ENCODE data around the gene COL4A4. TPM values are rescaled to one million over a fixed set of nuclear protein-coding genes. Genes with fewer than 3 reads are reported as not detected.

The COL4A4 gene
- total RNA-seq: 1.7 and 5.2 TPM in 2 replicates

DNA sequence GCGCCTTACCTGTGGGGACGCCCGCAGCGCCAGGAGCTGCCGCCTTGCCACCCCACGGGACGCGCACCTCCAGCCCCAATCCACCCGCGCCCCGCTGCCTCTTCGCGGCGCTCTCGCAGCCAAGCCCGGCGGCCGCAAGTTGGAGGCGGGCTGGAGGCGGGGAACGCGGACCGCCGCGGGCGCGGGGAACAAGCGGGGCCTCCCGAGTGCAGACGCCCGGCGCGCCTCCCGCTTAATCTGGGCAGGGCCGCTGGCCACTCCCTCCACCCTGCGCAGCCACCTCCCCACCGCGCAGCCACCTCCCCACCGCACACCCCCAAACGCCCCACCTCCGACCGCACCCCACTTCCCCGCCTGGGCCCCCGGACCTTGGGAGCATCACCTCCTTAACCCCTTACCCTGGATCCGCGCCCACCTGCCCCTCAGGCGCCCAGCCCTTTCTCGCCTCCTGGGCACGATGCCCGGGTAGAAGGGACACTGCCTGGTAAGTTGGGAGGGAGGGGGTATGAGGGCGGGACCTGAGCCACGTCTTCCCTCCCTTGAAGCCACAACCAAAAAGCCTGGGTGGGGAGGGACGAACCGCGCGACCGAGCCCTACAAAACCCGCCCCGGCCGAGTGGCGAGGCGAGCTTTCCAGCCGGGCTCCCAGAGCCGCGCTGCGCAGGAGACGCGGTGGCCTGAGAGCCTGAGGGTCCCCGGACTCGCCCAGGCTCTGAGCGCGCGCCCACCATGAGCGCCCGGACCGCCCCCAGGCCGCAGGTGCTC lies at the start of gene COL4A4, which contains the start of gene COL4A3:
COL4A4 (minus strand) TSS at position 208 of the 765 bp plus-strand sequence. CDS start 16,722 bp downstream, outside the sequence.
COL4A3 (plus strand) TSS at position 627 of the 765 bp plus-strand sequence; CDS start at position 730, 103 bp downstream.
- TF ChIP-seq, protein P1, sequence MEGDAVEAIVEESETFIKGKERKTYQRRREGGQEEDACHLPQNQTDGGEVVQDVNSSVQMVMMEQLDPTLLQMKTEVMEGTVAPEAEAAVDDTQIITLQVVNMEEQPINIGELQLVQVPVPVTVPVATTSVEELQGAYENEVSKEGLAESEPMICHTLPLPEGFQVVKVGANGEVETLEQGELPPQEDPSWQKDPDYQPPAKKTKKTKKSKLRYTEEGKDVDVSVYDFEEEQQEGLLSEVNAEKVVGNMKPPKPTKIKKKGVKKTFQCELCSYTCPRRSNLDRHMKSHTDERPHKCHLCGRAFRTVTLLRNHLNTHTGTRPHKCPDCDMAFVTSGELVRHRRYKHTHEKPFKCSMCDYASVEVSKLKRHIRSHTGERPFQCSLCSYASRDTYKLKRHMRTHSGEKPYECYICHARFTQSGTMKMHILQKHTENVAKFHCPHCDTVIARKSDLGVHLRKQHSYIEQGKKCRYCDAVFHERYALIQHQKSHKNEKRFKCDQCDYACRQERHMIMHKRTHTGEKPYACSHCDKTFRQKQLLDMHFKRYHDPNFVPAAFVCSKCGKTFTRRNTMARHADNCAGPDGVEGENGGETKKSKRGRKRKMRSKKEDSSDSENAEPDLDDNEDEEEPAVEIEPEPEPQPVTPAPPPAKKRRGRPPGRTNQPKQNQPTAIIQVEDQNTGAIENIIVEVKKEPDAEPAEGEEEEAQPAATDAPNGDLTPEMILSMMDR (conservative IDR thresholded peaks at IDR 0.05; ENCODE audit: low read depth, low read length): no peak
- peak within 1 kb of the TSS; percentile 84 for H3K4me3 ChIP-seq (ENCODE audit: low read depth, low read length)
- DNase-seq (ENCODE audit: low read depth): no peak

- TF ChIP-seq, protein P1 (conservative IDR thresholded peaks at IDR 0.05; ENCODE audit: low read depth, low read length): no peak
- DNase-seq (ENCODE audit: low read depth): no peak
- no peak overlapping the region for H3K4me3 ChIP-seq (ENCODE audit: low read depth, low read length)
These were observed 43.6 kb upstream of the COL4A4 start for GRCh38 chr2:227207573-227207972.

DNA sequence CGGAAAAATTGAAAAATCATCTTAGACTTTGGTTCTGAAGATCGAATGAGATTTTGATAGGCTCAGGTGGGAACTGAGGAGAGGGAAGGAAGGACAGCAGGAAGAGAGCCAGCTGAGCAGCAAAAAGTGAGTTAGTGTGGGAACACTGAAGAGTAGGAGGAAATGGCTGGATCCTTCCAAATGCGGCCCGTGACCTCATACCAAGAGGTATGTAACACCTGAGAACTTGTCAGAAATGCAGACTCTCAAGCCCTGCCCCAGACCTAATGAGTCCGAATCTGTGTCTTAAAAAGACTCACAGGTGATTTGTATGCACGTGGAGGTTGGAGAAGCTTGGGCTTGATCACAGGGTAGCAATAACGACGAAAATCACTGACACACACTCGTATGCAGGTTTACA lies 42.4 kb upstream of the COL4A4 start:
- DNase-seq (ENCODE audit: low read depth): no peak
- no peak overlapping the region for H3K4me3 ChIP-seq (ENCODE audit: low read depth, low read length)
- TF ChIP-seq, protein P1 (conservative IDR thresholded peaks at IDR 0.05; ENCODE audit: low read depth, low read length): no peak

- no peak overlapping the region for H3K4me3 ChIP-seq (ENCODE audit: low read depth, low read length)
- TF ChIP-seq, protein P1 (conservative IDR thresholded peaks at IDR 0.05; ENCODE audit: low read depth, low read length): no peak
- no peak for DNase-seq (ENCODE audit: low read depth)
These were observed 41.7 kb upstream of the COL4A4 start for GRCh38 chr2:227205701-227206100.

- TF ChIP-seq, protein P1 (conservative IDR thresholded peaks at IDR 0.05; ENCODE audit: low read depth, low read length): no peak
- no peak overlapping the region for H3K4me3 ChIP-seq (ENCODE audit: low read depth, low read length)
- DNase-seq (ENCODE audit: low read depth): no peak
These were observed 40.4 kb upstream of the COL4A4 start for GRCh38 chr2:227204452-227204851.

GRCh38 chr2:227201771-227202170 lies 37.8 kb upstream of the COL4A4 start:
- H3K4me3 ChIP-seq (ENCODE audit: low read depth, low read length): no peak overlapping the region
- DNase-seq (ENCODE audit: low read depth): no peak
- TF ChIP-seq, protein P1 (conservative IDR thresholded peaks at IDR 0.05; ENCODE audit: low read depth, low read length): no peak

DNA sequence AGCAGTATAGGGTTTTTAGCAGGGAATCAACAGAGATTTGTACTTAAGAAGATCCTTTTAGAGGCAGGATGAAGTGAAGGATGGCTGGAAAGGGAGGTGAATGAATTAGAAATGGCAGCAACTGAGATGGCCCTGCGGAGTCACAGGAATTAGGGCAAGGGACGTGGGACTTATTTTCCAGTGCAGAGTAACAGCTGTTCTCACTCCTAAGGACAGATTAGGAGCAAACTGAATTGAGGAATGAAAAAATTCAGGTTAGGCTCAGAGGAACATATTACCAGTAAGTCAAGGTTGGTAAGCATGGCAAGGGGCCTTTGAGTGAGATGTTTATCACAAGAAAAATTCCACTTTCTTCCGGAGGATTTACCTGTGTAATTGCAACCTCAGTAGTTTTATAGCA lies 34.9 kb upstream of the COL4A4 start:
- DNase-seq (ENCODE audit: low read depth): no peak
- H3K4me3 ChIP-seq (ENCODE audit: low read depth, low read length): no peak overlapping the region
- TF ChIP-seq, protein P1 (conservative IDR thresholded peaks at IDR 0.05; ENCODE audit: low read depth, low read length): no peak
